Neuron (in vitro differentiated cells): ENCODE measurements around the gene MFN1.
"Not testable (repeated sequence)": the region's sequence is repeated elsewhere in the genome, so short reads cannot be mapped to it uniquely, and the experiment has no call there.

Source experiments
- H2AFZ ChIP-seq: one replicate; pipeline ENCODE4 v1.6.1; 2013; ENCODE audit warnings: low read depth, mild to moderate bottlenecking, inconsistent platforms, low read length, moderate library complexity
- H3K27me3 ChIP-seq: one replicate; pipeline ENCODE4 v1.6.1; 2013; ENCODE audit warnings: low read length; ENCODE audit not compliant: insufficient read depth
- H3K36me3 ChIP-seq: one replicate; pipeline ENCODE4 v1.6.1; 2013; ENCODE audit warnings: low read length; ENCODE audit not compliant: insufficient read depth
- H3K4me1 ChIP-seq: one replicate; pipeline ENCODE4 v1.6.1; 2013; ENCODE audit warnings: low read length; ENCODE audit not compliant: insufficient read depth
- H3K4me3 ChIP-seq: 2 replicates; pipeline ENCODE4 v1.5.1; 2013; ENCODE audit warnings: mild to moderate bottlenecking, low read length, moderate library complexity
- H3K9me3 ChIP-seq: one replicate; pipeline ENCODE4 v1.6.1; 2013; ENCODE audit warnings: low read length

Gene MFN1

GRCh38 chr3:179347345-179348194, at the start of gene MFN1:
Gene MFN1 (plus strand): TSS chr3:179347709. CDS start chr3:179348852, 1,143 bp downstream.
- peak within 1 kb of the TSS; percentile 50 for H2AFZ ChIP-seq
- peaks cover 30% of the 10 kb centered on the region for H3K36me3 ChIP-seq
- H3K9me3 ChIP-seq = no peaks in the 10 kb centered on the region
- peaks cover 10% of the 10 kb centered on the region for H3K4me1 ChIP-seq
- H3K4me3 ChIP-seq = peak within 1 kb of the TSS; percentile 93
- H3K27me3 ChIP-seq = no peaks in the 10 kb centered on the region

- H3K36me3 ChIP-seq = no peaks in the 10 kb centered on the region
- H3K4me1 ChIP-seq = no peaks in the 10 kb centered on the region
- no peak overlapping the region for H2AFZ ChIP-seq
- no peaks in the 10 kb centered on the region for H3K9me3 ChIP-seq
- no peak overlapping the region for H3K4me3 ChIP-seq
- no peaks in the 10 kb centered on the region for H3K27me3 ChIP-seq
Observed at GRCh38 chr3:179297971-179298725, 49.4 kb upstream of the MFN1 start.

DNA sequence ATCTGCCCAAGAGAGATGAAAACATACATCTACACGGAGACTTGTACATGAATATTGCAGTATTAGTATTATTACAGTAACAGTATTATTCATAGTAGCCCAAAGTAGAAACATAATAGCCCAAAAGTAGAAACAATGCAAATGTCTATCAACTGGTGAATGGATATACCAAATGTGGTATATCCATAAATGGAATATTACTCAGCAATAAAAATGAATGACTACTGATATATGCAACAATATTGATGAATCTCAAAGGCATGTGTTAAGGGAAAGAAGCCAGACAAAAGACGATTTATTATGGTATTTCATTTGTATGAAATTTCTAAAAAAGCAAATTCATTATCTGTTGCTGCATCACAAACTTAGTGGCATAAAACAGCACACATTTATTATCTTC, 48.2 kb upstream of the MFN1 start:
- H3K27me3 ChIP-seq = no peaks in the 10 kb centered on the region
- no peaks in the 10 kb centered on the region for H3K9me3 ChIP-seq
- no peak overlapping the region for H3K4me3 ChIP-seq
- H3K36me3 ChIP-seq = no peaks in the 10 kb centered on the region
- no peak overlapping the region for H2AFZ ChIP-seq
- no peaks in the 10 kb centered on the region for H3K4me1 ChIP-seq

- H3K27me3 ChIP-seq = no peaks in the 10 kb centered on the region
- H2AFZ ChIP-seq = no peak overlapping the region
- no peaks in the 10 kb centered on the region for H3K36me3 ChIP-seq
- H3K4me3 ChIP-seq = no peak overlapping the region
- no peaks in the 10 kb centered on the region for H3K9me3 ChIP-seq
- H3K4me1 ChIP-seq = peaks cover 3% of the 10 kb centered on the region
Observed at GRCh38 chr3:179299999-179300613, 47.4 kb upstream of the MFN1 start.

- Histone ChIP-seq H3K27me3 (no peaks in the 10 kb centered on the region), H3K36me3 (no peaks in the 10 kb centered on the region), H3K9me3 (no peaks in the 10 kb centered on the region), H2AFZ (no peak overlapping the region), H3K4me3 (no peak overlapping the region), H3K4me1 (peaks cover 3% of the 10 kb centered on the region)
Observed at GRCh38 chr3:179301645-179302044, 45.9 kb upstream of the MFN1 start.

- Histone ChIP-seq H2AFZ (no peak overlapping the region), H3K27me3 (no peaks in the 10 kb centered on the region), H3K36me3 (no peaks in the 10 kb centered on the region), H3K9me3 (no peaks in the 10 kb centered on the region), H3K4me3 (no peak overlapping the region), H3K4me1 (peaks cover 3% of the 10 kb centered on the region)
Observed at GRCh38 chr3:179302111-179302510, 45.4 kb upstream of the MFN1 start.

- H3K4me3 ChIP-seq = no peak overlapping the region
- H3K36me3 ChIP-seq = no peaks in the 10 kb centered on the region
- peaks cover 6% of the 10 kb centered on the region for H3K4me1 ChIP-seq
- no peaks in the 10 kb centered on the region for H3K9me3 ChIP-seq
- H2AFZ ChIP-seq = no peak overlapping the region
- H3K27me3 ChIP-seq = no peaks in the 10 kb centered on the region
Observed at GRCh38 chr3:179304605-179305004, 42.9 kb upstream of the MFN1 start.

DNA sequence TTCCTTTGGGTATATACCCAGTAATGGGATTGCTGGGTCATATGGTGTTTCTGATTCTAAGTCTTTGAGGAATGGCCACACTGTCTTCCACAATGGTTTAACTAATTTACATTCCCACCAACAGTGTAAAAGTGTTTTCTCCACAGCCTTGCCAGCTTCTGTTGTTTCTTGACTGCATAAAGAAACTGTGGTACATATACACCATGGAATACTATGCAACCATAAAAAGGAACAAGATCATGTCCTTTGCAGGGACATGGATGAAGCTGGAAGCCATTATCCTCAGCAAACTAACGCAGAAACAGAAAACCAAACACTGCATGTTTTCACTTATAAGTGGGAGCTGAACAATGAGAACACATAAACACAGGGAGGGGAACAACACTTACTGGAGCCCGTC, 40.1 kb upstream of the MFN1 start:
- H3K9me3 ChIP-seq, H3K4me3 ChIP-seq, H2AFZ ChIP-seq, H3K27me3 ChIP-seq, H3K36me3 ChIP-seq: not testable (repeated sequence)
- peaks cover 11% of the 10 kb centered on the region for H3K4me1 ChIP-seq

DNA sequence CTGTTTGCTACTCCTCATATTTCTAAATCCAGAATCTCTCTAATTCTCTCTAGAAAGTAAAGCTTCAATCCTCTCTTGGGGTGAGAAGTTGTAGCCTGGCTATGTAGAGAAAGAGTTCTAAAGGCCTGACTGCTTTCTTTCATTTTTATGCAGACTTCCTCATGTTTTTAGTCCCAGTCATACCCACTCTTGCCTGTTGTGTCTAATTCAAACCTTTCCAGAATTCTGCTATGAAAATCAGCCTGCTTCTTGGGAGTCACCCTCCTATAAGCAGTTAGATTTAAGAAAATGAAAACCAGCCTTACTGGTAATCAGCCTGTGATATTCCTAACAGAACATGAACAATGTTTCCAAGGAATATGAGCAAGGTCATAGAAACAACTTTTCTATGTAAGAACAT, 39.5 kb upstream of the MFN1 start:
- peaks cover 11% of the 10 kb centered on the region for H3K4me1 ChIP-seq
- no peak overlapping the region for H3K4me3 ChIP-seq
- H3K27me3 ChIP-seq = no peaks in the 10 kb centered on the region
- H3K9me3 ChIP-seq = no peaks in the 10 kb centered on the region
- no peak overlapping the region for H2AFZ ChIP-seq
- no peaks in the 10 kb centered on the region for H3K36me3 ChIP-seq

DNA sequence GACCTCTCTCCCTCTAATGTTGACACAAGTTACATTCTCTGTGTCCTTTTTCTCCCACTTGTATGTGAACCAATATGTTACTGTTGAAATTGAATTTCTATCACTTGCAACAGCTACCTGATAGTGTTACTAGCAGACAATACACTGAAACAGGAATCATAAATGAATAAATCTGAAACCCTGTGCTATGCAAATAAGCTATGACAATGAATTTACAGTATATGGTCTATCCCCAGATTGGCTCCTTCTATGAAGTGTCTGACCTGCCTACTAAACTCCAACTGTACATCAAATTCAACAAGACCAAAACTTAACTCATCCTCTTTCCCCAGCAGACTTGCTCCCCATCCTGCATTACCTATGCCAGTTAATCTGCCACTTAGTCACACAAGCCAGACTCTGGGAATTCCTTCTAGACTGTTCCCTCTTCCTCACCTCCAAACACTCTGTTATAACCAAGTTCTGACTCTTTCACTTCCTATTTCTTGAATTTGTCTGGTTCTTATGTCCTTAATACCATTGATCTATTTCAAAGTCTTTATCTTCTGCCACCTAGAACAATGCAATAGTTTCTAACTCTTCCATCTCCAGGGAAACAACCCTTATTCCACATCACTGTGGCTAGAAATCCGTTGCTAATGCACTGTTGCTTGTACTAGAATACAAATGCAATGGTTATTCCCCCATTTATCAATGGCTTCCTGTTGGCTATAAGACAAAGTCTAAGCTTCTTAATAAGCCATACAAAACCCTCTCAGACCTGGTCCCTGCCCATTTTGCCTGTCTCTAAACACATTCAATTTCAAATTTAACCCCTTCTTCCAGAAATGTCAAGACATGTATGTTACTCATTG, 38.1 kb upstream of the MFN1 start:
- H3K4me1 ChIP-seq = peaks cover 11% of the 10 kb centered on the region
- H3K9me3 ChIP-seq = no peaks in the 10 kb centered on the region
- H2AFZ ChIP-seq = no peak overlapping the region
- H3K4me3 ChIP-seq = no peak overlapping the region
- H3K27me3 ChIP-seq = no peaks in the 10 kb centered on the region
- H3K36me3 ChIP-seq = no peaks in the 10 kb centered on the region

DNA sequence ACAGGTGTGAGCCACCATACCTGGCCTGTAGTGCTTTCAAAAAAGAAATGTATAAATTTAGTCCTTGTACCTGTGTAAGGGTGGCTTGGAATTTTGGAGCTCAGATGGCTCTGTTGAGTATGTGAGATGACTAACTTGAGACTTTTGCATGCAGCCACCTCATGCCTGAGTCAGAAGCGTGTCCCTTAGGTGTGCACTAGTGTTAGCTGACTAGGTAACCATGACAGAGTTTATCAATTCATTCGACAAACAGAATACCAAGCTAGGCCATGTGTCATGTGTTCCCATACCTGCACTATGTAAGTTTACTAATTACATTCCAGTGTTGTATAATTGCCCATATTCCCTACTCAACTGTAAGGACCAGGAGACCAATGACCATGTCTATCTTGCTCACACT, 28.6 kb upstream of the MFN1 start:
- peaks cover 4% of the 10 kb centered on the region for H3K4me1 ChIP-seq
- no peak overlapping the region for H2AFZ ChIP-seq
- no peak overlapping the region for H3K4me3 ChIP-seq
- H3K36me3 ChIP-seq = no peaks in the 10 kb centered on the region
- H3K9me3 ChIP-seq = no peaks in the 10 kb centered on the region
- H3K27me3 ChIP-seq = peaks cover 4% of the 10 kb centered on the region

GRCh38 chr3:179321668-179322285, 25.7 kb upstream of the MFN1 start:
- peaks cover 8% of the 10 kb centered on the region for H3K36me3 ChIP-seq
- peaks cover 12% of the 10 kb centered on the region for H3K4me1 ChIP-seq
- peak overlapping the region; percentile 77 for H2AFZ ChIP-seq
- H3K9me3 ChIP-seq = no peaks in the 10 kb centered on the region
- peak overlapping the region; percentile 94 for H3K4me3 ChIP-seq
- peaks cover 4% of the 10 kb centered on the region for H3K27me3 ChIP-seq
